ENCODE data around the gene ARGLU1.

GRCh38 chr13:106540613-106541012 lies 27.3 kb downstream of the ARGLU1 start:
- TF ChIP-seq, protein P1, sequence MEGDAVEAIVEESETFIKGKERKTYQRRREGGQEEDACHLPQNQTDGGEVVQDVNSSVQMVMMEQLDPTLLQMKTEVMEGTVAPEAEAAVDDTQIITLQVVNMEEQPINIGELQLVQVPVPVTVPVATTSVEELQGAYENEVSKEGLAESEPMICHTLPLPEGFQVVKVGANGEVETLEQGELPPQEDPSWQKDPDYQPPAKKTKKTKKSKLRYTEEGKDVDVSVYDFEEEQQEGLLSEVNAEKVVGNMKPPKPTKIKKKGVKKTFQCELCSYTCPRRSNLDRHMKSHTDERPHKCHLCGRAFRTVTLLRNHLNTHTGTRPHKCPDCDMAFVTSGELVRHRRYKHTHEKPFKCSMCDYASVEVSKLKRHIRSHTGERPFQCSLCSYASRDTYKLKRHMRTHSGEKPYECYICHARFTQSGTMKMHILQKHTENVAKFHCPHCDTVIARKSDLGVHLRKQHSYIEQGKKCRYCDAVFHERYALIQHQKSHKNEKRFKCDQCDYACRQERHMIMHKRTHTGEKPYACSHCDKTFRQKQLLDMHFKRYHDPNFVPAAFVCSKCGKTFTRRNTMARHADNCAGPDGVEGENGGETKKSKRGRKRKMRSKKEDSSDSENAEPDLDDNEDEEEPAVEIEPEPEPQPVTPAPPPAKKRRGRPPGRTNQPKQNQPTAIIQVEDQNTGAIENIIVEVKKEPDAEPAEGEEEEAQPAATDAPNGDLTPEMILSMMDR (IDR thresholded peaks at IDR 0.05; ENCODE audit: low read depth, low read length): no peak
- TF ChIP-seq POLR2A (IDR thresholded peaks at IDR 0.05; ENCODE audit: extremely low read depth, insufficient read length): no peak
